Measurements from ENCODE around the gene LSS. TPM values are rescaled to one million over a fixed set of nuclear protein-coding genes. Genes with fewer than 3 reads are reported as not detected.

Gene LSS
- total and polyA plus RNA-seq, 2 experiments from 2014 or later, result 55.0 to 237 TPM

GRCh38 chr21:46213620-46214286, 14.8 kb downstream of the LSS start (continued):
- TF ChIP-seq ZNF462 (CRISPR knock-in tag; IDR thresholded peaks at IDR 0.05) (no peak), REST (IDR thresholded peaks at IDR 0.05; ENCODE audit: unreplicated experiment) (no peak), JUNB (IDR thresholded peaks at IDR 0.05; ENCODE audit: unreplicated experiment) (no peak), ZNF331 (CRISPR knock-in tag; IDR thresholded peaks at IDR 0.05; ENCODE audit: low read depth) (no peak), EZH2 (IDR thresholded peaks at IDR 0.05; ENCODE audit: low read depth, unreplicated experiment) (no peak)
